ENCODE measurements around the gene BACH1. TPM values are rescaled to one million over a fixed set of nuclear protein-coding genes. Genes with fewer than 3 reads are reported as not detected.

Gene BACH1
- total RNA-seq, 1 experiment from 2014 or later = 48.7 TPM

GRCh38 chr21:29359718-29360117 is 61.0 kb downstream of the BACH1 start (continued):
- TF ChIP-seq, protein P1, sequence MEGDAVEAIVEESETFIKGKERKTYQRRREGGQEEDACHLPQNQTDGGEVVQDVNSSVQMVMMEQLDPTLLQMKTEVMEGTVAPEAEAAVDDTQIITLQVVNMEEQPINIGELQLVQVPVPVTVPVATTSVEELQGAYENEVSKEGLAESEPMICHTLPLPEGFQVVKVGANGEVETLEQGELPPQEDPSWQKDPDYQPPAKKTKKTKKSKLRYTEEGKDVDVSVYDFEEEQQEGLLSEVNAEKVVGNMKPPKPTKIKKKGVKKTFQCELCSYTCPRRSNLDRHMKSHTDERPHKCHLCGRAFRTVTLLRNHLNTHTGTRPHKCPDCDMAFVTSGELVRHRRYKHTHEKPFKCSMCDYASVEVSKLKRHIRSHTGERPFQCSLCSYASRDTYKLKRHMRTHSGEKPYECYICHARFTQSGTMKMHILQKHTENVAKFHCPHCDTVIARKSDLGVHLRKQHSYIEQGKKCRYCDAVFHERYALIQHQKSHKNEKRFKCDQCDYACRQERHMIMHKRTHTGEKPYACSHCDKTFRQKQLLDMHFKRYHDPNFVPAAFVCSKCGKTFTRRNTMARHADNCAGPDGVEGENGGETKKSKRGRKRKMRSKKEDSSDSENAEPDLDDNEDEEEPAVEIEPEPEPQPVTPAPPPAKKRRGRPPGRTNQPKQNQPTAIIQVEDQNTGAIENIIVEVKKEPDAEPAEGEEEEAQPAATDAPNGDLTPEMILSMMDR (IDR thresholded peaks at IDR 0.05) = no peak
- TF ChIP-seq ZSCAN18 (CRISPR knock-in tag; IDR thresholded peaks at IDR 0.05) (no peak), PRRX2 (CRISPR knock-in tag; IDR thresholded peaks at IDR 0.05) (no peak), GRHL2 (CRISPR knock-in tag; IDR thresholded peaks at IDR 0.05; ENCODE audit: insufficient replicate concordance, severe bottlenecking) (no peak), ZNF396 (CRISPR knock-in tag; IDR thresholded peaks at IDR 0.05; ENCODE audit: borderline replicate concordance) (no peak), ARID4B (CRISPR knock-in tag; IDR thresholded peaks at IDR 0.05; ENCODE audit: borderline replicate concordance) (no peak), GTF2I (CRISPR knock-in tag; conservative IDR thresholded peaks at IDR 0.05) (no peak), TCF7 (CRISPR knock-in tag; IDR thresholded peaks at IDR 0.05; ENCODE audit: low read depth) (no peak), ZBTB21 (CRISPR knock-in tag; IDR thresholded peaks at IDR 0.05; ENCODE audit: borderline replicate concordance) (no peak)
- TF ChIP-seq, protein P2, sequence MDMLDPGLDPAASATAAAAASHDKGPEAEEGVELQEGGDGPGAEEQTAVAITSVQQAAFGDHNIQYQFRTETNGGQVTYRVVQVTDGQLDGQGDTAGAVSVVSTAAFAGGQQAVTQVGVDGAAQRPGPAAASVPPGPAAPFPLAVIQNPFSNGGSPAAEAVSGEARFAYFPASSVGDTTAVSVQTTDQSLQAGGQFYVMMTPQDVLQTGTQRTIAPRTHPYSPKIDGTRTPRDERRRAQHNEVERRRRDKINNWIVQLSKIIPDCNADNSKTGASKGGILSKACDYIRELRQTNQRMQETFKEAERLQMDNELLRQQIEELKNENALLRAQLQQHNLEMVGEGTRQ (CRISPR knock-in tag; IDR thresholded peaks at IDR 0.05) = no peak

DNA sequence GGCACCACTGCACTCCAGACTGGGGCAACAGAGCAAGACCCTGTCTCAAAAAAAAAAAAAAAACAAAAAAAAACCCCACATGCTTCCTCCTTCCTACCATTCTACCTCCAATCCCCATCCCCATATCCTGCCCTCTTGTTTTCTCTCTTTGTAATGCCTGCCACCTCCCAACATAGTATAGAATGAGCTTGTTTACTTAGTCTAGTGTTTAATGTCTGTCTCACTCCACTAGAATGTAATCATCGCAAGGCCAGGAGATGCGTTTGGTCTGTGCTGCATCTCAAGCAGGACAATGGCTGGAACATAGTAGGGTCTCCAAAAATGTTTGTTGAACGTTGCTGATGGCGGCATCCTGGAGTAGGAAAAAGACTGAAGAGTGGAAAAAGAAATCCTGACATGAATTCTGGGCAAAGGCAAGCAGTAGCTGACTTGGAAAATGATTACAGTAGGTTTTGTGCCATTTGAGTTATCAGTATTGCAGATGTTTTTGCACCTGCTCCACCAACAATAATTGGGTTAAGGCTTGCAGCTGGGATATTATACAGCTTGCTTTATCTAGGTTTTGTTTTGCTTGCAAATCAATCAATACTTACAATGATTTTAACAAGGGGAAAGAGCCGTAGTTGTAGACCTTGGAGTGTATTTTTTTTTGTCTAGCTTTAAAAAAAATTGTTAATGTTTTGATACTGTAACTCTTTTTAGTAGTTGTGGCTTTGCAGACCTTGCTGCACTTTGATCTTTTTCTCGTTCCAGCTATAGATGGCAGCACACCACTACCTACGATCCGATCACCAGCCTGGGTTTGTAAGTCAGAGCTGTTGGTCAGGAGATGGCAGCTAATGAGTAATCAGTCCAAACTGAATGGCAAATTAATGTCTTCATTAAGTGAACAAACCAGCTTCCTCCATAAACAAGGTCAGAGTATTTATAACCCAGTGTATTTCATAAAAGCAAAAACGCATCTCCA is 62.4 kb downstream of the BACH1 start:
- ATAC-seq (peak; percentile 44; the same call in 1 of the 2 replicates), DNase-seq (ENCODE audit: low spot score) (no peak)
- H3K27me3 Mint-ChIP-seq (ENCODE audit: low read depth) = no peaks in the 10 kb centered on the region
- ChIA-PET CTCF (interaction anchor here (0.6 to 2.7 kb wide), 9 partner anchors 8 to 489 kb away, joined by 3 to 19 read pairs (median 3); no protein-coding TSS in a partner anchor), POLR2A (interaction anchor here (0.6 kb wide), 1 partner anchor 9 kb away, joined by 3 read pairs; no protein-coding TSS in a partner anchor)
- H3K4me1 Mint-ChIP-seq = no peaks in the 10 kb centered on the region; the same call in 1 of the 2 replicates
- no peak overlapping the region; the same call in 1 of the 2 replicates for H3K27ac Mint-ChIP-seq
- H3K36me3 Mint-ChIP-seq = no peaks in the 10 kb centered on the region; the same call in none of the 2 replicates
- H3K9me3 Mint-ChIP-seq = no peaks in the 10 kb centered on the region
- H3K4me3 Mint-ChIP-seq = no peak overlapping the region
- TF ChIP-seq SOX15 (CRISPR knock-in tag; IDR thresholded peaks at IDR 0.05) = no peak
- no peak for TF ChIP-seq IRF2 (CRISPR knock-in tag; IDR thresholded peaks at IDR 0.05; ENCODE audit: borderline replicate concordance, low read depth)
- TF ChIP-seq NFE2L1 (CRISPR knock-in tag; IDR thresholded peaks at IDR 0.05) = no peak
- no peak for TF ChIP-seq NR1H2 (CRISPR knock-in tag; IDR thresholded peaks at IDR 0.05)
- TF ChIP-seq, protein P3, sequence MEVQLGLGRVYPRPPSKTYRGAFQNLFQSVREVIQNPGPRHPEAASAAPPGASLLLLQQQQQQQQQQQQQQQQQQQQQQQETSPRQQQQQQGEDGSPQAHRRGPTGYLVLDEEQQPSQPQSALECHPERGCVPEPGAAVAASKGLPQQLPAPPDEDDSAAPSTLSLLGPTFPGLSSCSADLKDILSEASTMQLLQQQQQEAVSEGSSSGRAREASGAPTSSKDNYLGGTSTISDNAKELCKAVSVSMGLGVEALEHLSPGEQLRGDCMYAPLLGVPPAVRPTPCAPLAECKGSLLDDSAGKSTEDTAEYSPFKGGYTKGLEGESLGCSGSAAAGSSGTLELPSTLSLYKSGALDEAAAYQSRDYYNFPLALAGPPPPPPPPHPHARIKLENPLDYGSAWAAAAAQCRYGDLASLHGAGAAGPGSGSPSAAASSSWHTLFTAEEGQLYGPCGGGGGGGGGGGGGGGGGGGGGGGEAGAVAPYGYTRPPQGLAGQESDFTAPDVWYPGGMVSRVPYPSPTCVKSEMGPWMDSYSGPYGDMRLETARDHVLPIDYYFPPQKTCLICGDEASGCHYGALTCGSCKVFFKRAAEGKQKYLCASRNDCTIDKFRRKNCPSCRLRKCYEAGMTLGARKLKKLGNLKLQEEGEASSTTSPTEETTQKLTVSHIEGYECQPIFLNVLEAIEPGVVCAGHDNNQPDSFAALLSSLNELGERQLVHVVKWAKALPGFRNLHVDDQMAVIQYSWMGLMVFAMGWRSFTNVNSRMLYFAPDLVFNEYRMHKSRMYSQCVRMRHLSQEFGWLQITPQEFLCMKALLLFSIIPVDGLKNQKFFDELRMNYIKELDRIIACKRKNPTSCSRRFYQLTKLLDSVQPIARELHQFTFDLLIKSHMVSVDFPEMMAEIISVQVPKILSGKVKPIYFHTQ (CRISPR knock-in tag; IDR thresholded peaks at IDR 0.05) = no peak
- no peak for TF ChIP-seq ETV6 (CRISPR knock-in tag; IDR thresholded peaks at IDR 0.05)
- TF ChIP-seq, protein P4, sequence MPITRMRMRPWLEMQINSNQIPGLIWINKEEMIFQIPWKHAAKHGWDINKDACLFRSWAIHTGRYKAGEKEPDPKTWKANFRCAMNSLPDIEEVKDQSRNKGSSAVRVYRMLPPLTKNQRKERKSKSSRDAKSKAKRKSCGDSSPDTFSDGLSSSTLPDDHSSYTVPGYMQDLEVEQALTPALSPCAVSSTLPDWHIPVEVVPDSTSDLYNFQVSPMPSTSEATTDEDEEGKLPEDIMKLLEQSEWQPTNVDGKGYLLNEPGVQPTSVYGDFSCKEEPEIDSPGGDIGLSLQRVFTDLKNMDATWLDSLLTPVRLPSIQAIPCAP (CRISPR knock-in tag; IDR thresholded peaks at IDR 0.05) = no peak
- no peak for TF ChIP-seq ZNF281 (CRISPR knock-in tag; IDR thresholded peaks at IDR 0.05)
- TF ChIP-seq, protein P2 (CRISPR knock-in tag; IDR thresholded peaks at IDR 0.05) = no peak

Measured in WTC11 (cell line).